Measurements from ENCODE around the gene UBXN10. TPM values are rescaled to one million over a fixed set of nuclear protein-coding genes. Genes with fewer than 3 reads are reported as not detected.

The UBXN10 gene, protein sequence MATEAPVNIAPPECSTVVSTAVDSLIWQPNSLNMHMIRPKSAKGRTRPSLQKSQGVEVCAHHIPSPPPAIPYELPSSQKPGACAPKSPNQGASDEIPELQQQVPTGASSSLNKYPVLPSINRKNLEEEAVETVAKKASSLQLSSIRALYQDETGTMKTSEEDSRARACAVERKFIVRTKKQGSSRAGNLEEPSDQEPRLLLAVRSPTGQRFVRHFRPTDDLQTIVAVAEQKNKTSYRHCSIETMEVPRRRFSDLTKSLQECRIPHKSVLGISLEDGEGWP
- 1 to 10 TPM; 1.9 to 6.3 (median 4.5) TPM for polyA plus RNA-seq (ENCODE audit: insufficient read depth in 1 of 5, insufficient read length in 5 of 5, low replicate concordance in 1 of 5)
- long read RNA-seq, donor 1, full-length matches to known transcripts, result 3 of 9 reads
- long read RNA-seq, donor 1, partial matches to known transcripts, result 6 of 9 reads
- long read RNA-seq, donor 1, other reads (novel, unspliced or antisense), result 0 of 9 reads
- long read RNA-seq, donor 2, full-length matches to known transcripts, result 1 of 1 reads
- long read RNA-seq, donor 2, partial matches to known transcripts, result 0 of 1 reads
- long read RNA-seq, donor 2, other reads (novel, unspliced or antisense), result 0 of 1 reads
- long read RNA-seq, donor 3, result 0 reads
- long read RNA-seq, donor 4, result 0 reads
- long read RNA-seq, donor 5, full-length matches to known transcripts, result 1 of 1 reads
- long read RNA-seq, donor 5, partial matches to known transcripts, result 0 of 1 reads
- long read RNA-seq, donor 5, other reads (novel, unspliced or antisense), result 0 of 1 reads
- long read RNA-seq, donor 6, full-length matches to known transcripts, result 6 of 6 reads
- long read RNA-seq, donor 6, partial matches to known transcripts, result 0 of 6 reads
- long read RNA-seq, donor 6, other reads (novel, unspliced or antisense), result 0 of 6 reads
- long read RNA-seq, donor 7, full-length matches to known transcripts, result 1 of 1 reads
- long read RNA-seq, donor 7, partial matches to known transcripts, result 0 of 1 reads
- long read RNA-seq, donor 7, other reads (novel, unspliced or antisense), result 0 of 1 reads
- long read RNA-seq, donor 8, full-length matches to known transcripts, result 1 of 1 reads
- long read RNA-seq, donor 8, partial matches to known transcripts, result 0 of 1 reads
- long read RNA-seq, donor 8, other reads (novel, unspliced or antisense), result 0 of 1 reads

DNA sequence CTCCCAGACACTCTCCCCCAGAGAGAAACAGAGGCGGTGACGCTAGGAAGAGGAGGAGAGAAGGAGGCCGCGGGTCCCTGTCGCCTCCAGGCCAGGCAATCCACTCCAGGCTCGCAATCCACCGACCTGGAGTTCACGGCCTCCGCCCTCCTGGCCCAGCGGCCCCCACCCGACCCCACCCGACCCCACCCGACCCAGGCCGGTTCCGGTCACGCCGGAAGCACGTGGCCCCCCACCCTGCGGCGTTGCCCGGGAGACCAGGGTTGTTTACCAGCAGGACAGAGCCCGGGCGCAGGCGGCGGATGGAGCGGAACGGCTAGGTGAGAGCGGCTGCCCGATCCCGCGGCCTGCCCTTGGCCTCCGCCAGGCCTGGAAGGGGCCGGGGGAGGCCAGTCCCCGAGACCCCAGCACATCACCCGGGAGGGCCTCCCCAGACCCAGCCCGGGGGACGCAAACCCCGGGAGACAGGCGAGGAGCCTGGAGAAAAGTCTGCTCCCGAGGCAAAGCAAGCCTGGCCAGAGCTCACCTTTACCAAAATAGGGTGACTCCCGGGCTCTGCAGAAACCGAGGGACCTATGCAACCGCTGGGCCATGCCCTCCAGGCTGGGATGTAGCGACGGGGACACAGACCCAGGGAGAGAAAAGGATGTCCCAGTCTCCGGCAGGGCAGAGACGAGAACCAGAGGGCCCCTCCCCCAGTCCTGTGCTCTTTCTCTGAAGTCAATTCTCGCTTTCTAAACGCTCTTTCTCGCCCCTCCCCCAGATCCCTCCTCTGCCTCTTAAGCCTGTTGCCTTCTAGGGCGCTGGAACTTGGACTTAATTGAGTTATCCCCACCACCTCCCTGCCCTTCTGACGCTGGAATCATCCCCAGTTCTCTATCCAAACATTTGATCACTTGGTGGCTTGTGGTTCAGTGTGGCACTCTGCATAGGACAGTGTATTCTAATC is at the start of gene UBXN10, which contains the start of gene PLA2G2C:
Gene UBXN10, plus strand, starts transcription at position 263 of the 949 bp plus-strand sequence. CDS start 4,466 bp downstream, outside the sequence.
Gene PLA2G2C, minus strand, starts transcription at position 685 of the 949 bp plus-strand sequence. CDS start 9,155 bp downstream, outside the sequence.
- DNase-seq, result peak; percentile 57 to 61

DNA sequence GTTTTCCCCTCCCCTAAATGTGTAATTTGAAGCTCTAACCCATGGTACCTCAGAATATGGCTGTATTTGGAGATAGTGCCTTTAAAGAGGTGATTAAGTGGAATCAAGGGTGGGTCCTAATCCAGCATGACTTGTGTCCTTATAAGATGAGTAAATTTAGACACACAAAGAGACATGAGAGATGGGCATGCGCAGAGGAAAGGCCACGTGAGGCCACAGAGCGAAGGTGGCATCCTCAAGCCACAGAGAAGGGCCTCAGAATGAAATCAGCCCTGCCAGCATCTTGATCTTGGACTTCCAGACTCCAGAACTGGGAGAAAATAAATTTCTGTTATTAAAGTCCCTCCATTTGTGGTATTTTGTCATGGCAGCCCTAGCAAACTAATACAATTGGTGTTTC is 49.6 kb upstream of the UBXN10 start:
- DNase-seq, result no peak

DNA sequence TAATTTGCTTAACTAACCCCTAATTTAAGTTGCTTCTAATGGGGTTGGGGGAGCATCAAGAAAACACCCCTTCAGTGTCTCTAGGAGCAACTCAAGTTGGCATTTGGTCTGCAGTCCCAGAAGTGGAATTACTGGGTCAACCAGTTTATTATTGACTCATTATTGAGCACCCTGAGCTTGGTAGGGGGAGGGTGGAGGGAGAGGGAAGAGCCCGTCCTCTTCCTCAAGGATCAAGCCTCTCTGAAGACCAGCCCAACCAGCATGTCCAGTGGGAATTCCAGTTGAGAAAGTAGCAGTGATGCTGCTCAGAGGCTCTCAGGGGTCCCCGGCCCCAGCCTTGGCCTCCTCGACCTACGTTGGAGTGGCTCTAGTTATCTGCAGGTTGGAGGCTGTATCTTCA is 48.8 kb upstream of the UBXN10 start:
- no peak for DNase-seq

DNA sequence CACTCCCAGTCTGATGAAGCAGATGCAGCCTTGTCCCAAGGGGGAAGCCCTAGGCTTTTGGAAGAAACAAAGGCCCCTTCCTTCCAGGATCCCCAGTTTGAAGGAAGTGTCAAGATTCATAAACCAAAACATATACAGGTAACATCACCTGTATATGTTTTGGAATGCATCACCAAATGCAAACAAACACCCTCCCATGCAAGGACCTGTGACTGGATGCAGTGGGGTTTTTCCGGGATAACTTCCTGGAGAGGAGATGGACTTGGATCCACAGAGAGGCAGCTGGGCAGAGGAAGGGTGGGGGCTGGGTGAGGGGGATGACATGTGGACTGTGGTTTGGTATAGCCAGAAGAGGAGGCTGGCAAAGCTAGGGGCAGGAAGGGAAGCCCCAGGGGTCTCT is 48.3 kb upstream of the UBXN10 start:
- no peak for DNase-seq

DNA sequence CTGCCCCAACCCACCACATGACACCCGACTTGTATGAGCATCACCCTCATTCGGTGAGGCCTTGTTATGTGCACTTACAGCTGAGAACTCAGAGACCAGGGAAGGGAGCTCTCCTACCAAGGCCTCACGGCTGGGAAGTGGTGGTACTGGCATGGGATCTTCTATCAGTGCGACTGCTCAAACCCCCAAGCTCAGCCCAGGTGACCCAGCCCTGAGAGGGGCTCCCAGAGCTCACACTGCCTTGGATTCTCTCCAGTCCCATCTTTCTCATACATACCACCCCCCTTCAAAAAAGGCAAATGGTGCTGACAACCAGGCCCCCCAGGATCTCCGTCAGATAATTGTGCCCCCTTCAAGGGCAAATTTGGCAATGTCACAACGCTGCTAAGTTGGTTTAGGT is 47.5 kb upstream of the UBXN10 start:
- DNase-seq, result no peak

DNA sequence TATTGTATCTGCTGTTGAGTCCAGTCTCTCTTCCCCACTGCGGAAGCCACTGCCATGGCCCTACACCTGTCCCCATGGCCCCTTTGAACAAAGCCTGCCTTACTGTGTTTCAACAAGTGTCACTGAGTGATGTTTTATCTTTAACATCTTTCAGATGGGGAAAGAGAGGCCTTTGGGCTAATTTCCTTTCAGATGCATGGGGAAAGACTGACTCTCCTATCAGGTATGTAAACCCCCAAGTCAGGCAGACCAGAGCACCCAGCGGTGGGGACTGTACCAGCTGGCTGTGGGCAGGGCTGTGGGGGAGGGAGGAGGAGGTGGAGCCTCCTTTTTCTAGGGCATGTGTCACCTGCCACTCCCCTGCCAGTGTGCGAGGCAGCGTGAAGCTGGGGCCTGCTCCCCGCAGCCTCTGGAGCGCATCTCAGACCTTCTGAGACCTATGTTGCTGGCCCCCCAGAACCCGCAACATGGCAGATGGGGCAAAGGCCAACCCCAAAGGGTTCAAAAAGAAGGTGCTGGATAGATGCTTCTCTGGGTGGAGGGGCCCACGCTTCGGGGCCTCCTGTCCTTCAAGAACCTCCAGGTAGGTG is 46.8 kb upstream of the UBXN10 start, which contains the start of gene PLA2G2F:
Gene PLA2G2F, plus strand, starts transcription at position 363 of the 590 bp plus-strand sequence. Its CDS starts 105 bp downstream, at position 468.
- no peak for DNase-seq

DNA sequence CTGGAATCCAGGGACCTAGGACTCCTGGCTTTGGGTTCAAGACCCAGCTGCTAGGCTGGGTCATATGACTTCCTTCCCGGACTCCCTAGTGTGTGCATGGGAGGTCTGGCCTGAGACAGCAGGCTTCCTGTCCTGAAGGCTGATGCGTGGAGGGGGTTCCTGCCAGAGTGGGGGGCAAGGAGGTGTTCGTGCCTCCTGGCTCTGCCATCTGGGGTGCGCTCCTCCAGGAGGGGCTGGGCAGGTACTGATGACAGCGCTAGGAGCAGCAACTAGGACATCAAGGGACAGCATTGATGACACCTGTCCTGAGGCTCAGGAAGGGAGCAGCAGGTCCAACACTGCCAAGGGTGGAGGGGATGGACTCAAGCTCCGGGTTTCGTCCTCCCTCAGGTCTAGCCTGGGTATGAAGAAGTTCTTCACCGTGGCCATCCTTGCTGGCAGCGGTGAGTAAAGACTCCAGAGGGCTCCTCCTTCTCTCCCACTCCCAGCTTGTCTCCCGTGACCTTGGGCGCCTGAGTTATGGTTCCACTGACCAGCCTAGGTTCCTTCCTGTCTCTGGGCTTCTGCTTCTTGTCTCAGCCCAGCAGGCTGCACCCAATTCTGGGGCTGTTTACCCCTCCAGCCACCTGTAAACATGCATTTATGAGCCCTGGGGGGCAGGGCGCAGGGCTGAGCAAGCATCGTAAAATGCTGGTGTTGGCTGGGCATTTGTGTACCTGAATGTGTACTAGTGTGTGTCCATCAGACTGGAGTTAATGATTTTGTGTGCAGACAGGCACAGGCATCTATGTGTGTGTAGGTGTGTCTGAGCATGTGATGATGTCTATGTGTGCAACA is 45.9 kb upstream of the UBXN10 start:
- DNase-seq, result no peak

DNA sequence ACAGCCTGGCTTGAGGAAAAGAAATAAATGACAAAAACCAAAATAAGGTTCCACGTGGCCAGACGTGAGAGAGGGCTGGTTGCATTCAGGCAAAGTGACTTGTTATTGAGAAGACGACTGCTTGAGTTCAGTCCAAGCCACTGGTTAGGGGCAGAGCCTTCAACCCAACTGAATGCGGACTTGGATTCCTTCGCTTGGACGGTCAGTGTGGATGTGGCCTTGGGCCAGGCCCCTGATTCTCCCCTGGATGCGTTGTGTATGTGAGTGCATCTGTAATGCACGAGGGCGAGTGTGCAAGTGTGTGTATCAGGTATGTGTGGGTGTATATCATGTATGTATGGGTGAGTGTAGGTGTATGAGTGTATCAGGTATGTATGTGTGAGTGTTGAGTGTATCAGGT is 44.9 kb upstream of the UBXN10 start:
- no peak for DNase-seq

DNA sequence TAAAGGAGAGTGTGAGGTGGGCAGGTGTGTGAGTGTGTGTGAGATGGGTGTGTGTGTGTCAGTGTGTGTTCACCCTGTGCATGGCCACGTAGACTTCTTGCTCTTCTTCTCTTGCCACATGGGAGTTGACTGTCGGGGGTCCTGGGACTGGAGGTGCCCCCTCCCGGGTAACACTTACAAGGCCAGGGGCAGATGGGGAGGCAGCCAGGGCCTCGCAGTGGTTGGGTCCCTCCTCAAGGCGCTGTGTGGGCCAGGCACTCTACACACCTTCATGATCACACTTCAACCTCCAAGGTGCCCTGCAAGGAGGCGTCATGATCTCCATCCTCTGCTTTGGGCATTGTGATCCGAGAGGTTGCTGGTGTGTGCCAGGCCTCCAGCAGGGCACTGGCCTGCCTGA is 44.4 kb upstream of the UBXN10 start:
- DNase-seq, result no peak

DNA sequence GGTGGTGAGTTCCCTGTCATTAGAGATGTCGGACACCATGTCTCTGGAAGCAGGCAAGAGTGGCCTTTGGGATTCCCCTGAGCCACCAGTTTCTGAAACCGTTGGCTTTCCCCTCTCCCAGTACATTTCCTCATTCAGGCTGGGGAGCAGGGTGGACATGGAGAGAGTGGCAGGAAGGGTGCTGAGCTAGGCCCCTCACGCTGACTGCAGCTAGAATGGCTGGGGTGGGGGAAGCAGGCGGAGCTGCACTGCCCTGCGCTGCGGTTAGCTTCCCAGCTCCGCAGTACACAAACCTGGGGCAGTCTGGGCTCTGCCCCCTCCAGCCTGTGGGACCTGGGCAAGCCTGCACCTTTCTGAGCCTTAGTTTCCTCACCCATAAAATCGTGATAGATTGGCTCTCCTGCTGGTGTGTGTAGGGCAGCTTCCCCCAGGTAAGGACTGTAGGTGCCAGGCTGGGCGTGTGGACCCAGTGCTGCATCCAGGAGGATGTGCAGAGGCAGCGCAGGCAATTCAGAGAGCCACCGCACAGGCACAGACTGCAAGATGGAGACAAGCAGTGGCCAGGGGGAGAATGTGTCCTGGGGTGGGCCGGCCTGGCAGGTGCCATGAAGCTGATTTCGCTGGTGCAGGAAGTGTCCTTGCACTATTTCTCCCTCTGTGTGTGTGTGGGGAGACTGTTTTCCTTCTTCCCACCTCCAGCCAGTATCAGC is 43.7 kb upstream of the UBXN10 start:
- no peak for DNase-seq

DNA sequence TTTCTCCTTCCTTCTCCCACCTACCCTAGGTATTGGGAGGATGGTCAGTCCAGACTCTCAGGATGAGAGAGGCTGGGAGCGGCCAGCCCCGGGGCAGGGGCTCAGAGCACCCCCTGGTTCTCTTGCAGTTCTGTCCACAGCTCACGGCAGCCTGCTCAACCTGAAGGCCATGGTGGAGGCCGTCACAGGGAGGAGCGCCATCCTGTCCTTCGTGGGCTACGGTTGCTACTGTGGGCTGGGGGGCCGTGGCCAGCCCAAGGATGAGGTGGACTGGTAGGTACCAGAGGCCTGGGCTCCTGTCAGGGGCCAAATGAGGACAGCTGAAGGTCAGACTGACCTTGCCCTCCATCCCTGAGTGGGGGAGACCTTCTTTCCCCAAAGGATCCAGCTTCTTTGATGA is 42.6 kb upstream of the UBXN10 start:
- DNase-seq, result no peak

DNA sequence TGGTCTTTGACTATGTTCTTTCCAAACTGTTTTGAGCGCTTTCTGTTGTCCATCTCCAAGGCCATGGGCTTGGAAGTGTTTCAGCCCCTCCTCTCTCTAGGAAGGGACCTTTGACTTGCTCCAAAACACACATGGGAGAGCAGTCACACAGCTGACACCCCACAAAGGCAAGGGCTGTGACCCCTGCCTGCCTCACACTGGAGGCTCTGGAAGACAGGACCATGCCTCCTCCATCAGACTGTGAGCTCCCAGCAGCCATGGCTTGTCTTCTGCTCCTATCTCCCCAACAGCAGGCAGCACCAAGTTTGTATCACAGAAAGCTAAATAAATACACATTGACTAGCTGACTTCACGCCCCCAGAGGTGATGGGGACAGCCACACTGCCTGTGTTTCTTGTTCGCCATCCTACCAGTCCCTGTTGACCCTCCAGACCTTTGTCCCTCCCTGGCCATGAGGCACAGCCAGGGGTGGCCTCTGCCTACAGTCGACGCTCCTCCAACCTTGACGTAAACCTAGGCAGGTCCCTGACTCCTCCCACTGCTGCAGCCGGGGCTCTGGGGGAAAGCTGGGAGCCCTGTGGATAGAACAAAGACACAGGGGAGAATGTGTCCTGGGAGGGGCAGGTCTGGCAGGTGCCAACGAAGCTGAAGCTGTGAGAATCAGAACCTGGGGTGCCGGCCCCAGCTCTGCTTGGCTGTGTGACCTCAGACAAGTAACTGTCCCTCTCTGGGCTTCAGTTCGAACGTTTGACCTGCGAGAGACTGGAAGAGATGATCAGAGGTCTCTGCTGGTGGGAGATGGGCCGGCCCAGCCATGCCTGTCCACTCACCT is 41.9 kb upstream of the UBXN10 start:
- no peak for DNase-seq

DNA sequence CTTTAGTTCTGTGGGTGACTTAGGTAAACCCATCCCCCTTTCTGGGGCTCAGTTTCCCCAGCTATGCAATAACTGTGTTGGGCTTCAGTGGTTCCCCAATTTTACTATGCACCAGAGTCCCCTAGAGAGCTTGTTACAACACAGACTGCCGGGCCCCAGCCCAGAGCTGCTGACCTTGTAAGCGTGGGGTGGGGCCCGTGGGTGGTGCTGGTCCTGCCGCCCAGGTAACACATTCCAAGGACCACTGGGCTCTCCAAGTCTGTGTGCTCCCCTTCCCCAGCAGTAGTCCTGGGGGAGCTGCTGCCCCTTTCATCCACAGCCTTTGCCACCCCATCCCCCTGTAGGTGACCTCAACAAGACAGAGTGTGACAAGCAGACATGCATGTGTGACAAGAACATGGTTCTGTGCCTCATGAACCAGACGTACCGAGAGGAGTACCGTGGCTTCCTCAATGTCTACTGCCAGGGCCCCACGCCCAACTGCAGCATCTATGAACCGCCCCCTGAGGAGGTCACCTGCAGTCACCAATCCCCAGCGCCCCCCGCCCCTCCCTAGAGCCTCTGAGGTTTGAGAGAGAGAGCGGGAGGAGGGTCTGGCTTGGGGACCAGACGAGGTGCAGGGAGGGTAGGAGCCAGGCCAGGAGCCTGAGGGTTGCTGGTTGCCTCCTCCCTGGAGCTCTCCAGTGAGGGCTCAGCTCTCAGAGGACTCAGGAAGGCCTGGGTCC is 37.9 kb upstream of the UBXN10 start:
- no peak for DNase-seq

DNA sequence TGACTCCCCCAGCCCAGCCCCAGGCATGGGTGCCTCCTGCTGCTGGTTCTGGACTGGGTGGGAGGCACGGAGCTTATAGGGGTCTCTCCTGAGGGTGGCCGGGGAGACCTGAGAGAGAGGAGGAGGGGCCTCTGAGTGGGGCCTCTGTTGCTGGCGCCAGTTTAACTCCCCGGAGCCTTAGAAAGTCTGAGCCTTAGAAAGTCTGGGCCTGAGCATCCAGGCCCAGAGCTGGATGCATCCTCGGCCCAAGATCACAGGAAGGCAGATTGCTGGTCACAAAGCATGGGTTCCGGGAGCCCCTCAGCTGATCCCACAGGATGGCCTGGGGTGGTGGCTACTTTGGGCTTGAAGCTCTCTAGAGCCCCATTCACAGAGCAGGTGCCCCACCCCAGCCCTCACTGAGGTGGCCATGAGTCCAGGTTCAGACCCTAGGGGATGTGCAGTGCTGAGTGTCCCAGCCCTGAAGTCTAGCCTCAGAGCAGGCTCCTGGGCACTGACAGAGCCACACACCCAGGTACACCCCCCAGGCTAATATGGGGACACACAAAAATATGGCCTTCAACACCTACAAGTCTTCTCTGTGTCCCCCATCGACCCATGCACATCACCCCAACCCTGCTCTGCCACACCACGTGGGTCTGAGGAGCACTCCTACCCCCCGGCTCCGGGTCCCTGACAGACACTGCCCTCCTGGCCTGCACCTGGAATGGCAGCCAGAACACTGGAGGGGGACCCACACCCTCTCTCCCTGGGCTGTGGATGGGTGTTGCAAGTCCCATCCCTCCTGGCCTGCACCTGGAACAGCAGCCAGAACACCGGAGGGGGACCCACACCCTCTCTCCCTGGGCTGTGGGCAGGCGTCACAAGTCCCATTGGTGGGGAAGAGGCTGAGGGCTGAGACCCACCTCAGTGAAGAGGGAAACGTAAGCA is 37.1 kb upstream of the UBXN10 start:
- DNase-seq, result no peak

DNA sequence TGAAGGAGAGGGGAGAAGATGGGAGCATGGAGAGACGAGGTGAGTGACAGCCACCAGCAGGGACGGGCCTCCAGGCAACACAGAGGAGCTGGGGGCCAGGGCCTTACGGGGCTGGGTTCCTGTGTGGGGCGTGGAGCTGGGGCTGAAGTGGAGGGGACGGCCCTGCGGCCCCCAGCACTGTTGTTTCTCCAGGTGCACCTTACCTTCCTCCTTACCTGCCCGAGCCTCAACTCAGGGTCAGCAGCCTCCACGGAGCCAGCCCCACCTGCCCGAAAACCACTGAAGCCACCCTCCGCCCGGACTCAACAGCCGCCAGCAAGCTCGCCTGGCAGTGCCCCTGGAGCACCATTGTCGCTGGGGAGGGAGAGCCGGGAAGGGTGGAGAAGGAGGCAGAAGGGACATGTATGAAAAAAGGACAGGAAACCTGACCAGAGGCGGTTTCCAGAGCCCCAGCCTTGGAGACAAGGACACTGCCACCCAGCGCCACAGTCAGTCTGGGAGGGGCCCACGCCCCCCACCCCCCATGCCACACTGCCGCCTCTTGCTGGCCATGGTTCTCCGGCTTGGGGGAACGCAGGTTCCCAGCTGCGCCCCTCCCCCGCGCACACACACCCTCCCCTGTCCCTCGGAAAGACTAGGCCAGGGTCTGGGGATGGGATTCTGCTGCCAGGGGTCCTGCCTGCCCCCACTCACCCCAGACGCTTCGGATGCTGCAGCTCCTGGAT is 36.1 kb upstream of the UBXN10 start:
- DNase-seq, result no peak
